SK-N-SH (cell line): ENCODE results near the gene MISP3. TPM values are rescaled to one million over a fixed set of nuclear protein-coding genes. Genes with fewer than 3 reads are reported as not detected.
A peak's percentile ranks its signal among the peaks of the same experiment; 100 is the strongest.

ENCODE experiments used
- CTCF ChIA-PET: fragments of 300-600, 350-600 bp; formaldehyde crosslinking; extraction: SDS; loops from one replicate; lab custom pipeline; 2021; lab: Yijun Ruan, JAX
- POLR2A ChIA-PET: fragments of 350-600 bp; sonication (Branson Sonifier 250); formaldehyde crosslinking; extraction: SDS; loops from one replicate; lab custom pipeline; 2020; ENCODE audit warnings: antibody characterized with exemption, inconsistent platforms; lab: Yijun Ruan, JAX
- DNase-seq: peaks from one replicate; pipeline ENCODE4 v3.0.0; 2012
- H2AFZ ChIP-seq: fragments of 200-600 bp; sonication (generic); 2 replicates; pipeline ENCODE4 v1.8.1; 2016; ENCODE audit warnings: antibody characterized with exemption, mild to moderate bottlenecking, low read depth
- H3F3A ChIP-seq: fragments of 200-600 bp; sonication (generic); replicated peaks from 2 replicates; pipeline ENCODE3; 2016; ENCODE audit warnings: antibody characterized with exemption, mild to moderate bottlenecking; ENCODE audit not compliant: insufficient read depth
- H3K27ac ChIP-seq, 2 experiments: fragments of 200-500 bp in 1 of 2; fragments of 200-600 bp in 1 of 2; sonication (Bioruptor generic) in 1 of 2; sonication (generic), shearing (Covaris generic) in 1 of 2; 2 replicates each; pipeline versions ENCODE4 v1.5.1 to v1.6.1; 2014 to 2016; ENCODE audit warnings: low read depth in 2 of 2, inconsistent platforms in 1 of 2, low read length in 1 of 2, mild to moderate bottlenecking in 1 of 2, mixed read lengths in 1 of 2
- H3K27me3 ChIP-seq: fragments of 200-600 bp; sonication (generic), shearing (Covaris generic); 2 replicates; pipeline ENCODE4 v1.6.1; 2016; ENCODE audit warnings: mixed run types; ENCODE audit not compliant: insufficient read depth
- H3K36me3 ChIP-seq, 2 experiments: fragments of 200-500 bp in 1 of 2; fragments of 200-600 bp in 1 of 2; sonication (Bioruptor generic) in 1 of 2; sonication (generic) in 1 of 2; replicated peaks in 1 of 2; 2 replicates each; pipeline versions ENCODE3 to v1.5.1; 2014 to 2016; ENCODE audit warnings: low read length in 1 of 2, mild to moderate bottlenecking in 1 of 2; ENCODE audit not compliant: insufficient read depth in 2 of 2, control insufficient read depth in 1 of 2
- H3K4me1 ChIP-seq, 2 experiments: fragments of 200-500 bp in 1 of 2; fragments of 200-600 bp in 1 of 2; sonication (Bioruptor generic) in 1 of 2; sonication (generic), shearing (Covaris generic) in 1 of 2; 2 replicates each; pipeline versions ENCODE4 v1.5.1 to v1.6.1; 2014 to 2016; ENCODE audit warnings: low read depth in 1 of 2, low read length in 1 of 2, mixed run types in 1 of 2; ENCODE audit not compliant: insufficient read depth in 2 of 2, control insufficient read depth in 1 of 2
- H3K4me2 ChIP-seq: fragments of 200-600 bp; sonication (generic), shearing (Covaris generic); 2 replicates; pipeline ENCODE4 v1.6.1; 2017; ENCODE audit warnings: mixed run types
- H3K4me3 ChIP-seq, 2 experiments: fragments of 200-500 bp in 1 of 2; fragments of 200-600 bp in 1 of 2; sonication (Bioruptor generic) in 1 of 2; sonication (generic), shearing (Covaris generic) in 1 of 2; 2 replicates each; pipeline versions ENCODE4 v1.5.1 to v1.8.1; 2014 to 2016; ENCODE audit warnings: low read depth in 2 of 2, inconsistent platforms in 1 of 2, low read length in 1 of 2, mild to moderate bottlenecking in 1 of 2, mixed read lengths in 1 of 2, moderate library complexity in 1 of 2
- H3K79me2 ChIP-seq: fragments of 200-600 bp; sonication (generic); 2 replicates; pipeline ENCODE4 v1.8.1; 2017; ENCODE audit warnings: mild to moderate bottlenecking; ENCODE audit not compliant: insufficient read depth
- H3K9ac ChIP-seq: fragments of 200-600 bp; sonication (generic); 2 replicates; pipeline ENCODE4 v1.6.1; 2017; ENCODE audit warnings: mixed run types
- H3K9me2 ChIP-seq: fragments of 200-600 bp; sonication (generic); 2 replicates; pipeline ENCODE4 v1.6.1; 2017; ENCODE audit warnings: mixed run types
- H3K9me3 ChIP-seq: fragments of 200-600 bp; sonication (generic); 2 replicates; pipeline ENCODE4 v1.6.1; 2017; ENCODE audit warnings: mixed run types, mild to moderate bottlenecking, moderate library complexity
- H4K20me1 ChIP-seq: fragments of 200-600 bp; sonication (generic); 2 replicates; pipeline ENCODE4 v1.6.1; 2017; ENCODE audit warnings: mild to moderate bottlenecking, mixed run types; ENCODE audit not compliant: insufficient read depth
- FOSL2 ChIP-seq: IDR thresholded peaks from 2 replicates; pipeline ENCODE4 v1.4.0; 2012; ENCODE audit warnings: low read depth, mild to moderate bottlenecking, moderate library complexity, borderline replicate concordance
- FOXJ3 ChIP-seq: sonication (generic); formaldehyde crosslinking; IDR thresholded peaks from 2 replicates; pipeline ENCODE4 v1.5.1; 2020; ENCODE audit warnings: mild to moderate bottlenecking, missing genetic modification reagents
- FOXM1 ChIP-seq: IDR thresholded peaks from 2 replicates; pipeline ENCODE4 v1.4.0; 2012; ENCODE audit warnings: low read depth, mild to moderate bottlenecking
- GATA2 ChIP-seq: sonication (generic); formaldehyde crosslinking; IDR thresholded peaks from 2 replicates; pipeline ENCODE4 v1.5.0; 2020; ENCODE audit warnings: mild to moderate bottlenecking, missing genetic modification reagents
- JUND ChIP-seq: IDR thresholded peaks from 2 replicates; pipeline ENCODE4 v1.4.0; 2012
- MEF2A ChIP-seq: IDR thresholded peaks from 2 replicates; pipeline ENCODE4 v1.4.0; 2012; ENCODE audit warnings: low read depth, borderline replicate concordance
- MXI1 ChIP-seq: IDR thresholded peaks from 2 replicates; pipeline ENCODE4 v1.6.1; 2012; ENCODE audit warnings: mild to moderate bottlenecking, low read depth, low read length, improper control_type of control experiment
- NFIC ChIP-seq: IDR thresholded peaks from 2 replicates; pipeline ENCODE4 v1.4.0; 2012; ENCODE audit warnings: borderline replicate concordance
- NRF1 ChIP-seq: IDR thresholded peaks from 2 replicates; pipeline ENCODE4 v1.6.1; 2012; ENCODE audit warnings: low read depth, mild to moderate bottlenecking, low read length
- RXRA ChIP-seq: IDR thresholded peaks from 2 replicates; pipeline ENCODE4 v1.4.0; 2012; ENCODE audit warnings: low read depth, mild to moderate bottlenecking, borderline replicate concordance
- SMC3 ChIP-seq: IDR thresholded peaks from 2 replicates; pipeline ENCODE4 v1.6.1; 2012; ENCODE audit warnings: low read depth, low read length, improper control_type of control experiment
- TCF12 ChIP-seq: IDR thresholded peaks from 2 replicates; pipeline ENCODE4 v1.4.0; 2012
- TEAD4 ChIP-seq: IDR thresholded peaks from 2 replicates; pipeline ENCODE4 v1.4.0; 2012; ENCODE audit warnings: mild to moderate bottlenecking, borderline replicate concordance; ENCODE audit not compliant: insufficient read depth
- YY1 ChIP-seq: IDR thresholded peaks from 2 replicates; pipeline ENCODE4 v1.4.0; 2012; ENCODE audit warnings: low read depth, mild to moderate bottlenecking
- WGBS: methylation state at CpG from one replicate; pipeline ENCODE4 v1.1.6; 2017; ENCODE audit warnings: low lambda C conversion rate; 5-methylcytosine and 5-hydroxymethylcytosine counted together
- polyA plus RNA-seq, 3 experiments: library from polyadenylated mRNA; depleted of rRNA; stranded (reverse); fragments of >200 nt; gene quantifications; 2 replicates each; pipeline ENCODE4 v1.2.3, GENCODE V29; 2012
- TF ChIP-seq, protein P1 (sequence below): IDR thresholded peaks from 2 replicates; pipeline ENCODE4 v1.4.0; 2012; ENCODE audit warnings: low read depth, borderline replicate concordance
- TF ChIP-seq, protein P2 (sequence below): IDR thresholded peaks from 2 replicates; pipeline ENCODE4 v1.4.0; 2012; ENCODE audit warnings: low read depth, borderline replicate concordance
- TF ChIP-seq, protein P3 (sequence below): IDR thresholded peaks from 2 replicates; pipeline ENCODE4; 2012
- TF ChIP-seq, protein P4 (sequence below): fragments of 150-350 bp; IDR thresholded peaks from 2 replicates; pipeline ENCODE4 v1.6.1; 2016; ENCODE audit warnings: mild to moderate bottlenecking, low read depth, low read length

MISP3 gene
- polyA plus RNA-seq (2012; rRNA removed), result 1.6 and 2.6 TPM in 2 replicates
- polyA plus RNA-seq (2012; cell fraction: cytosol; rRNA removed), result 2.0 and 2.2 TPM in 2 replicates
- 2.5 and 5.0 TPM in 2 replicates for polyA plus RNA-seq (2012; cell fraction: nucleus; rRNA removed)

DNA sequence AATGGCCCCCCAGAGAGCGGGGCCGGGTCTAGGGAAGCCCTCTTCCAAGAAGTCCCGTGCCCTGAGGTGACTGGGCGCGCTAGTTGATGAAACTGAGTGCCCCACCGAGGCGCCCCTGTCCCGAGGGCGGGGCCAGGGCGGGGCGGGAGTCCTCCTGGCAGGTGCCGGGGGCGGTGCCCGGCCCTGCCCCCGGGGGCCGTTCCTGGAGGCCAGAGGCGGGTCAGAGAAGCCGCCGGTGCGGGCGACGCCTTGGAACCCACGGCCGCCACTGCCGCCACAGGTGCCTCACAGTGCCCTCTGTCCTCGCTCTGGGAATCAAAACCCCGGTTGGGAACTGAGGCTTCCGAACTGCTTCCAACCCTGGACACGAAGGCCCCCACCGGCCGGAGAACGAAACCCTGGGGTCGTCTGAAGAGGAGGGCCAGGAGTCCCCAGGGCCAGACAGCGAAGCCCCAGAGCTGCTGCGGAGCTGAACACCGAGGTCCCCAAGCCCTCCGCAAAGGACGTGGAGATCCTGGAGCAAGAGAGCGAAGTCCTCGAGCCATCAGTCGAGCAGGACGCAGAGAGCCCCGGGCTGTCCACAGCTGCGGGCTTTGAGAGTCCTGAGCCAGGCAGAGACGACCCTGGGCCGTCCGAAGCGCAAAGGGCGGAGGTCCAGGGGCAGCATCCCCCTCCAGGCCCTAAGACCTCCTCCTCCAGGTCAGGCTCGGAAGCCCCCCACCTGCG, at the start of gene MISP3:
Gene MISP3 (plus strand): TSS at position 252 of the 726 bp plus-strand sequence. CDS start 524 bp downstream, outside the sequence.
- H3K4me1 ChIP-seq, result peaks cover 0 to 14% of the 10 kb centered on the region in 2 experiments; a peak in 1 of 4 replicates
- no peaks in the 10 kb centered on the region for H4K20me1 ChIP-seq
- peak; percentile 46 for DNase-seq
- TF ChIP-seq YY1, result no peak
- peak within 1 kb of the TSS; percentile 99; the same call in 1 of the 2 replicates for H2AFZ ChIP-seq
- H3K9me3 ChIP-seq, result no peaks in the 10 kb centered on the region
- no peaks in the 10 kb centered on the region for H3F3A ChIP-seq
- peak within 1 kb of the TSS; percentile 93 for H3K4me2 ChIP-seq
- peak within 1 kb of the TSS; percentile 24 to 50; a peak in 3 of 4 replicates for H3K27ac ChIP-seq
- no peaks in the 10 kb centered on the region for H3K9me2 ChIP-seq
- no peaks in the 10 kb centered on the region for H3K36me3 ChIP-seq
- CTCF ChIA-PET, result interaction anchor here (0.6 to 6.7 kb wide), 50 partner anchors 8 to 801 kb away, joined by 3 to 146 read pairs (median 5); partner anchors contain the start of genes ADGRE5, BRME1, C19orf67 and CC2D1A
- peak within 1 kb of the TSS; percentile 60 to 85 for H3K4me3 ChIP-seq
- no peaks in the 10 kb centered on the region for H3K27me3 ChIP-seq
- POLR2A ChIA-PET, result interaction anchor here (0.5 to 1.6 kb wide), 5 partner anchors 9 to 191 kb away, joined by 3 to 6 read pairs (median 3); no protein-coding TSS in a partner anchor
- no CpG with 5 or more reads among the region's 51 CpGs for WGBS
- peak within 1 kb of the TSS; percentile 70 for H3K9ac ChIP-seq
- H3K79me2 ChIP-seq, result no peaks in the 10 kb centered on the region

DNA sequence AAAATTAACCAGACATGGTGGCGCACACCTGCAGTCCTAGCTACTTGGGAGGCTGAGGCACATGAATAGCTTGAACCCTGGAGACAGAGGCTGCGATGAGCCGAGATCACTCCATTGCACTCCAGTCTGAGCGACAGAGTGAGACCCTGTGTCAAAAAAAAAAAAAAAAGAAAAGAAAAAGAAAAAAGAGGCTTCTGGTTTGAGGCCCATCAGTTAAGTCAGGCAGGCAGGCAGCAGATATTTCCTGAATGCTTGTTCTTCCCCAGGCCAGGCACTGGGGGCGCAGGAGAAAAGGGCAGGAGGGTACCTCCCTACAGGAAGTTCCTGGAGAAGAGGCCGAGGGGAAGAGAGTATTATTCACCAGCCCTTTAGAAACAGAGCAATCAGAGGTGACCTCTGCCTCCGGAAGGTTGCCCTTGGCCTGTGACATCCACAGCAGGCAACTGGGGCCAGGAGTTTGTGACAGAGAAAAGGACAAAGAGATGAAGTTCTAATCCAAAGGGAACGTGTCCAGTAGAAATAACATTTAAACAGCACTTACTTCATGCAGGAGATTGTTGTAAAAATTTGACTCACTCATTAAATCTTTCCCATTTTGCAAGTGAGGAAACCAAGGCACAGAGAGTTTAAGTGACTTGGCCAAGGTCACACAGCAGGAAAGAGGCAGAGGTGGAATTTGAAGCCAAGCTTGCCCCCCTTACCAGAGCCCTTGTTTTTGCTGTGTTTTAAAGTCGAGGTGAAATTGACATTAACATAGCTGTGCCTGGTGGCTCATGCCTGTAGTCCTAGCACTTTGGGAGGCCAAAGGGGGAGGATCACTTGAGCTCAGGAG, 49.0 kb upstream of the MISP3 start:
- no peaks in the 10 kb centered on the region for H4K20me1 ChIP-seq
- H2AFZ ChIP-seq, result peak overlapping the region; percentile 93
- H3K9ac ChIP-seq, result no peak overlapping the region
- no peaks in the 10 kb centered on the region for H3K79me2 ChIP-seq
- DNase-seq, result peak; percentile 81
- WGBS, result 58% methylated on average over 9 of the region's 9 CpGs
- POLR2A ChIA-PET, result no interaction called here
- H3K9me3 ChIP-seq, result no peaks in the 10 kb centered on the region
- peak overlapping the region; percentile 24 to 32; a peak in 2 of 4 replicates for H3K27ac ChIP-seq
- H3F3A ChIP-seq, result peaks cover 13% of the 10 kb centered on the region
- no peak overlapping the region for H3K4me2 ChIP-seq
- no peaks in the 10 kb centered on the region for H3K36me3 ChIP-seq
- H3K4me3 ChIP-seq, result no peak overlapping the region
- H3K4me1 ChIP-seq, result peaks cover 0 to 4% of the 10 kb centered on the region in 2 experiments; a peak in 2 of 4 replicates
- CTCF ChIA-PET, result interaction anchor here (0.6 to 4.7 kb wide), 11 partner anchors 8 to 144 kb away, joined by 3 to 25 read pairs (median 3); partner anchors contain the start of gene IL27RA
- no peaks in the 10 kb centered on the region for H3K27me3 ChIP-seq
- H3K9me2 ChIP-seq, result no peaks in the 10 kb centered on the region
- TF ChIP-seq, protein P1, sequence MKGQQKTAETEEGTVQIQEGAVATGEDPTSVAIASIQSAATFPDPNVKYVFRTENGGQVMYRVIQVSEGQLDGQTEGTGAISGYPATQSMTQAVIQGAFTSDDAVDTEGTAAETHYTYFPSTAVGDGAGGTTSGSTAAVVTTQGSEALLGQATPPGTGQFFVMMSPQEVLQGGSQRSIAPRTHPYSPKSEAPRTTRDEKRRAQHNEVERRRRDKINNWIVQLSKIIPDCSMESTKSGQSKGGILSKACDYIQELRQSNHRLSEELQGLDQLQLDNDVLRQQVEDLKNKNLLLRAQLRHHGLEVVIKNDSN, result no peak
- TF ChIP-seq YY1, result no peak
- no peak for TF ChIP-seq MEF2A
- TF ChIP-seq, protein P2, sequence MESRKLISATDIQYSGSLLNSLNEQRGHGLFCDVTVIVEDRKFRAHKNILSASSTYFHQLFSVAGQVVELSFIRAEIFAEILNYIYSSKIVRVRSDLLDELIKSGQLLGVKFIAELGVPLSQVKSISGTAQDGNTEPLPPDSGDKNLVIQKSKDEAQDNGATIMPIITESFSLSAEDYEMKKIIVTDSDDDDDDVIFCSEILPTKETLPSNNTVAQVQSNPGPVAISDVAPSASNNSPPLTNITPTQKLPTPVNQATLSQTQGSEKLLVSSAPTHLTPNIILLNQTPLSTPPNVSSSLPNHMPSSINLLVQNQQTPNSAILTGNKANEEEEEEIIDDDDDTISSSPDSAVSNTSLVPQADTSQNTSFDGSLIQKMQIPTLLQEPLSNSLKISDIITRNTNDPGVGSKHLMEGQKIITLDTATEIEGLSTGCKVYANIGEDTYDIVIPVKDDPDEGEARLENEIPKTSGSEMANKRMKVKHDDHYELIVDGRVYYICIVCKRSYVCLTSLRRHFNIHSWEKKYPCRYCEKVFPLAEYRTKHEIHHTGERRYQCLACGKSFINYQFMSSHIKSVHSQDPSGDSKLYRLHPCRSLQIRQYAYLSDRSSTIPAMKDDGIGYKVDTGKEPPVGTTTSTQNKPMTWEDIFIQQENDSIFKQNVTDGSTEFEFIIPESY, result no peak
- TF ChIP-seq NRF1, result no peak
- TF ChIP-seq, protein P3, sequence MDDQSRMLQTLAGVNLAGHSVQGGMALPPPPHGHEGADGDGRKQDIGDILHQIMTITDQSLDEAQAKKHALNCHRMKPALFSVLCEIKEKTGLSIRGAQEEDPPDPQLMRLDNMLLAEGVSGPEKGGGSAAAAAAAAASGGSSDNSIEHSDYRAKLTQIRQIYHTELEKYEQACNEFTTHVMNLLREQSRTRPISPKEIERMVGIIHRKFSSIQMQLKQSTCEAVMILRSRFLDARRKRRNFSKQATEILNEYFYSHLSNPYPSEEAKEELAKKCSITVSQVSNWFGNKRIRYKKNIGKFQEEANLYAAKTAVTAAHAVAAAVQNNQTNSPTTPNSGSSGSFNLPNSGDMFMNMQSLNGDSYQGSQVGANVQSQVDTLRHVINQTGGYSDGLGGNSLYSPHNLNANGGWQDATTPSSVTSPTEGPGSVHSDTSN, result no peak
- no peak for TF ChIP-seq JUND
- TF ChIP-seq SMC3, result 0 out of 2 replicates have a peak, but pooled peaks have one; percentile 16
- no peak for TF ChIP-seq GATA2 (CRISPR knock-in tag)
- no peak for TF ChIP-seq FOSL2
- TF ChIP-seq NFIC, result no peak
- no peak for TF ChIP-seq TEAD4
- no peak for TF ChIP-seq FOXJ3 (CRISPR knock-in tag)
- TF ChIP-seq MXI1, result no peak
- TF ChIP-seq, protein P4, sequence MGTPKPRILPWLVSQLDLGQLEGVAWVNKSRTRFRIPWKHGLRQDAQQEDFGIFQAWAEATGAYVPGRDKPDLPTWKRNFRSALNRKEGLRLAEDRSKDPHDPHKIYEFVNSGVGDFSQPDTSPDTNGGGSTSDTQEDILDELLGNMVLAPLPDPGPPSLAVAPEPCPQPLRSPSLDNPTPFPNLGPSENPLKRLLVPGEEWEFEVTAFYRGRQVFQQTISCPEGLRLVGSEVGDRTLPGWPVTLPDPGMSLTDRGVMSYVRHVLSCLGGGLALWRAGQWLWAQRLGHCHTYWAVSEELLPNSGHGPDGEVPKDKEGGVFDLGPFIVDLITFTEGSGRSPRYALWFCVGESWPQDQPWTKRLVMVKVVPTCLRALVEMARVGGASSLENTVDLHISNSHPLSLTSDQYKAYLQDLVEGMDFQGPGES, result no peak
- TF ChIP-seq RXRA, result no peak
- TF ChIP-seq TCF12, result no peak
- TF ChIP-seq FOXM1, result no peak
